ENCODE measurements around the gene ZBTB44. TPM values are rescaled to one million over a fixed set of nuclear protein-coding genes. Genes with fewer than 3 reads are reported as not detected.
"Not testable (repeated sequence)": the region's sequence is repeated elsewhere in the genome, so short reads cannot be mapped to it uniquely, and the experiment has no call there.

The ZBTB44 gene
- total RNA-seq, 1 donor from 2014 or later: 22.5 TPM

DNA sequence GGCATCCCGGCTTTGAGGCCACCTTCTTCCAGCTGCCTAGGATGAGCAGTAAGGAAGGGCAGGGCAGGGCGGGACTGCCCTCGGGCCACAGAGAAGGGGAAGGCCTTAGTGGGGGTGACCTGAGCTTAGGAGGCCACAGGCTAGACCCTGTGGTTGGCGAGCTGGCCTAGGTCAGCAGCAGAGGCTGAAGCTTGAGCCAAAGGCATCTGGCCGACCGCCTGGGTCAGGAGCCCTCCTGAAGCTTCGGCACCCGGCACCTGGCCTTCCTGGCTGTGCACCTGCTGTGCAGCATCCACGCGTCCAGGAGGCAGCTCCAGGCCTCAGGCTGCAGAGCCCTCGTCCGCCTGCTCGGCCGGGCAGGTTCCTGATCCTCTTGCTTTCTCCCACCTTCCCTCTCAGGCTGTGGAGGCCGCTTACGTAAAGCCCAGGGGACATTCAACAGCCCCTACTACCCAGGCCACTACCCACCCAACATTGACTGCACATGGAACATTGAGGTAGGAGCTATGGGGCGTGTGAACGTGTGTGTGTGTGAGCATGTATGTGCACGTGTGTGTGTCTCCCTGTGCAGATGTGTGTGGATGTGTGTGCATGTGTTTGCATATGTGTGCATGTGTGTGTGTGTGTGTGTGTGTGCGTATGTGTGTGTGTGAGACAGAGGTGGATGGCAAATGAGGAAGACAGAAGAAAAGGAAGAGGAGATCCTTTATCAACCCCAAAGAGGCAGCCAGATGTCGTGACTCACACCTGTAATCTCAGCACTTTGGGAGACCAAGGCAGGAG is 120.3 kb downstream of the ZBTB44 start:
- no peak for ATAC-seq

DNA sequence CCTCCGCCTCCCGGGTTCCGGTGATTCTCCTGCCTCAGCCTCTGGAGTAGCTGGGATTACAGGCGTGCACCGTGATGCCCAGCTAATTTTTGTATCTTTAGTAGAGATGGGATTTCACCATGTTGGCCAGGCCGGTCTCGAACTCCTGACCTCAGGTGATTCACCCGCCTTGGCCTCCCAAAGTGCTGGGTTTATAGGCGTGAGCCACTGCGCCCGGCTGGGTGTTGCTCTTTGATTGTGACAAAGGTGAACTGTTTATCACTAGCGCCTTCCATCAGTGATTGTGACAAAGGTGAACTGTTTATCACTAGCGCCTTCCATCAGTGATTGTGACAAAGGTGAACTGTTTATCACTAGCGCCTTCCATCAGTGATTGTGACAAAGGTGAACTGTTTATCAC is 121.2 kb downstream of the ZBTB44 start:
- ATAC-seq: not testable (repeated sequence)

DNA sequence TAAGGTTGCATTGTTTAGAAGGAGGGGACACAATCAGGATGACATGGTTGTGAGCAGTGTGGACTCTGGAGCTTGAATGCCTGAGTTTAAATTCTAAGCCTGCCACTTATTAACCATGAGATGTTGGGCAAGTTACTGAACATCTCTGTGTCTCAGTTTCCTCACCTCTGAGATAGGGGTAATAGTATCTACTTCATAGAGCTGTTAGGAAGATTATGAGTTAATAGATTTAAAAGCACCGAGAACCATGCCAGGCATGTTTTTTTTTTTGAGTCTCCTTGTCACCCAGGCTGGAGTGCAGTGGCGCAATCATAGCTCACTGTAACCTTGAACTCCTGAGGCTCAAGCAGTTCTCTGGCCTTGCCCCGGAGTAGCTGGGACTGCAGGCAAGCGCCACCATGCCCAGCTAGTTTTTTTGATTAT is 121.9 kb downstream of the ZBTB44 start:
- ATAC-seq: no peak

DNA sequence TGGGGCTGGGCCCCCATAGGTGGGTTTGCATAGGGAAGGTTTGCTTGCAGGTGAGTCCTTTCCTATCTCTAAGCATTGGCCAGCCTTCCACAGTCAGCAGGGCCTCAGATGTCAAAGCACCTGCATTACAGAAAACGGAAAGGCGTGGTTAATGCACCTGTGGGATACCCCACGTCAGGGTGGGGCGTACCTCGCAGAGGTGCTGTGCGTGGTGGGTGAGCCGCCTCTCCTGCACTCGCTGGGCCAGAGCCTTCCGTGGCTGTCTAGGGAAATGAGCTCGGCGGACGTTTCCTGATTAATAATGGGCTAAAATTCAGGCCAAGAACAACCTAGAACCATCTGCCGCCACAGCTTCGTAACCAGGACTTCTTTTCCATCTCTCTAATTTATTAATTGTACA is 122.8 kb downstream of the ZBTB44 start:
- no peak for ATAC-seq

DNA sequence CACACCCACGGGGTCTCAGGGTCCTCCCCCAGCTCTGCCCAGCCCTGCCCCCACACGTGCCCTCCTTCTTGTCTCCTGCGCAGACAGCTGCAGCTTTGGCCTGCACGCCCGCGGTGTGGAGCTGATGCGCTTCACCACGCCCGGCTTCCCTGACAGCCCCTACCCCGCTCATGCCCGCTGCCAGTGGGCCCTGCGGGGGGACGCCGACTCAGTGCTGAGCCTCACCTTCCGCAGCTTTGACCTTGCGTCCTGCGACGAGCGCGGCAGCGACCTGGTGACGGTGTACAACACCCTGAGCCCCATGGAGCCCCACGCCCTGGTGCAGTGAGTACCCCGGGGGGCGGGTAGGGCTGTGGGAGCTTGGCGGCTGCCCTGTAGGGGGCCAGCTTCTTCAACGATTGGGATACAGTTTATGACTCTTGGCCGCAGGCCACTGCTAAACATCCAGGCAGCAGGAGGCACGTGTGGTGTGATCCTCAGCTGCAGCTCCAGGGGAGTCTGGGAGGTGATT is 124.3 kb downstream of the ZBTB44 start:
- ATAC-seq: no peak

DNA sequence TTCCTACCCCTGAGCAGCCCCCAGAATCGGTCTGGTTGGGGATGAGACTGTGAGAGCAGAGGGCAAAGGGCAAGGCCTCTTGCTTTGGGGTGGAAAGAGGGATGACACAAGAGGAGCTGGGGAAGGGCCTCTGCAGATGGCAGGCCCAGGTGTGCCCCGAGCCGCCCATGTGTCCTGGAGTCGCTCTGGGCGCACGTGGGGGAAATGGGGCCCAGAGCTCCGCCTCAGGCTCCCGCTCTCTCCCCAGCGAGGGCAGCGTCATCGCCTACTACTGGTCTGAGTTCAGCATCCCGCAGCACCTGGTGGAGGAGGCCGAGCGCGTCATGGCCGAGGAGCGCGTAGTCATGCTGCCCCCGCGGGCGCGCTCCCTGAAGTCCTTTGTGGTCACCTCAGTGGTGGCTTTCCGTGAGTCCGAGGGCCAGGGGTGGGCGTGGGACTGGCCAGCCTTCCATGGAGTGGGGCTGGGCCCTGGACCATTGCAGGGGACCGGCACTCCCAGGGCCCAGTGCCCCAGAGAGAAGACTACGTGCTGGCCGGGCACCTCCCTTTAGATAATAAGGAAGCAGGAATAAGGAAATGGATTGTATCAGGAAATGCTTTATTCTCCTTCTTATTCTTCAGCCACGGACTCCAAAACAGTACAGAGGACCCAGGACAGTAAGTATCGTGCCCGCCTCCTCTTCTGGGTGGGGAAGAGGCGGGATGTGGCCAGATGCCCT is 125.1 kb downstream of the ZBTB44 start:
- ATAC-seq: peak; percentile 45

DNA sequence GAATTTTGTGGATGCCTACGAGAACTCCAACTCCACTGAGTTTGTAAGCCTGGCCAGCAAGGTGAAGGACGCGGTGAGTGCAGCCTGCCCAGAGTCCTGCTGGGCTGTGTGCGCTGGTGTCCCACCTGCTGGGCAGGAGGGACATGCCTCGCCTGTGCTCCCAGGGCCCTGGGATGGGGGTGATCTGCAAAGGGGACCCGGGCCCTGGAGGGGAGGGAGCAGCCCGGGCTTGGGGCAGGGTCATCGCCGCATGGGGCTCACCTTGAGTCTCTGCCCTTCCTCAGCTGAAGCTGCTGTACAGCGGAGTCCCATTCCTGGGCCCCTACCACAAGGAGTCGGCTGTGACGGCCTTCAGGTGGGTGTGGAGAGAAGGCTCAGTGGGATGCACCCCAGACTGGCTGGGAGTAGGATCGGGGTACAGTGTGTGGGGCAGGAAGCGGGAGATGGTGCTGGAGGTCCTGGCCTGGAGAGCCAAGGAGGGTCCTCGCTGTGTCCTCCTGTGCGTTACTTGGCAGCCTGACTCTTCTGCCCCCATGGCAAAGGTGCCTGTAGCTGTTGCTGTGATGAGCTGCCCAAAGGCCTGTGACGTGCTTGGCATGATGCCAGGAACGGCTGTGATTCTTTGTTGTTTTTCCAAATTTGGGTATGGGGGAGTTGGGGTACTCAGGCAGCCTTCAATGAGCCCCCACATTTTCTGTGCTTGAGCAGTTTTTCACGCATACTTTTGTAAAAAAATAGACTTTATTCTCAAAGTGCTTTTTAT is 126.0 kb downstream of the ZBTB44 start:
- ATAC-seq: no peak

DNA sequence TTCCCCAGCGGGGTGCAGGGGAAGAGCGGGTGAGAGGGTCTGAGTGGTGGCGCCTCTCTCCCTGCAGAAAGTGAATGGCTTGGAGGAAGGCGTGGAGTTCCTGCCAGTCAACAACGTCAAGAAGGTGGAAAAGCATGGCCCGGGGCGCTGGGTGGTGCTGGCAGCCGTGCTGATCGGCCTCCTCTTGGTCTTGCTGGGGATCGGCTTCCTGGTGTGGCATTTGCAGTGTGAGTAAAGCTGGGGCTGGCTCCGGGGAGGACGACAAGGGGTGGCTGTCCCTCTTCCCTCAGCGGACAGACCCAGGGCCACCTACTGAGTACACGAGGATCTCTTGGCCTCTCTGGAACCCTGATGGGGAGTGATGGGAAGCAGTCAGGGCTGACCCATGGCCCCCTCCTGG is 126.7 kb downstream of the ZBTB44 start:
- ATAC-seq: peak; percentile 68

DNA sequence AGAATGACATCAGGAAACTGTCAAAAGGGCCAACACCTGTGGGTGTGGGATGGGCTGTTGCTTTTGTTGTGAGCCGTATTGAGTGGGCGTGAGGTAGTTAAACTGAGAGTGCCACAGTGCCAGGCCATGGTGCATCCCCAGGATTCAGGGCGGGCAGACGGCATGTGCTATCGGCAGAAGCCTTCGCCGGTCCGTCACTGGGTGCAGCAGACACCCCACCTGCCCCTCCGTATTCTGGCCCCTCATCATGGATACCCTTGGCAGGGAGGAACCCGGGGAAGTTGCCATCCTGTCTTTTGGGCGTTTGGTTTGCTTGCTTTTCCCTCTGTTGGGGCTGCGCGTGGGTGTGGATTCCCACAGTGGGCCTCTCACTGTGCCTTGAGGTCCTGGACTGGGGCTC is 127.6 kb downstream of the ZBTB44 start:
- ATAC-seq: no peak

DNA sequence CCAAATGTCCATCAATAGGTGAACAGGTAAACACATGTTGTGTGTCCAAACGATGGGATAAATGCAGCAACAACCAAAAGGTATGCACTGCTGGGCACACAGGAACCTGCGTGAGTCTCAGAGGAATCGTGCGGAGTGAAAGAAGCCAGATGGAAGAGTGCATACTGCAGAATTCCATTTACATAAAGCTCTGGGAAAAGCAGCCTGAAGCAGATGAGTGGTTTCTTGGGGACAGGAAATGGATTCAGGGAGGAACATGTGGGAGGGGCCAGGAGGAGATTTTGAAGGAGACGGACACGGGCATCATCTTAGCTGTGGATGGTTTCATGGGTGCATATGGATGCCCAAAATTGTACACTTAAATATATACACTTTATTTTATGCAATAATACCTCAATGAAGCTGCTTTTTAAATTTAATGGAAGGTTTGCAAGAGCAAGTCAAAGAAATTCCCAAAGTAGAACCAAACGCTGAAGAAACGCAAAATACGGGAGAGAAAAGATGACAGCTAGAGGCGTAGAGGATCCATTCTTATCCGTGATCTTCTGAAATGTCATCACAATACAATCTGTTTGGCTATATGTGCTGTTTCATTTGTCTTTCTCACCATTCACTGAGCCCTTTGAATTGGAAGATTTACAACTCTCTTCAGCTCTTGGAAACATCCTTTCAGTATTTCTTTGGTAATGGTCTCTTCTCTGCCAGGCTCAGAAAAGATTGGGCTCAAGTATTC is 130.7 kb downstream of the ZBTB44 start:
- no peak for ATAC-seq

DNA sequence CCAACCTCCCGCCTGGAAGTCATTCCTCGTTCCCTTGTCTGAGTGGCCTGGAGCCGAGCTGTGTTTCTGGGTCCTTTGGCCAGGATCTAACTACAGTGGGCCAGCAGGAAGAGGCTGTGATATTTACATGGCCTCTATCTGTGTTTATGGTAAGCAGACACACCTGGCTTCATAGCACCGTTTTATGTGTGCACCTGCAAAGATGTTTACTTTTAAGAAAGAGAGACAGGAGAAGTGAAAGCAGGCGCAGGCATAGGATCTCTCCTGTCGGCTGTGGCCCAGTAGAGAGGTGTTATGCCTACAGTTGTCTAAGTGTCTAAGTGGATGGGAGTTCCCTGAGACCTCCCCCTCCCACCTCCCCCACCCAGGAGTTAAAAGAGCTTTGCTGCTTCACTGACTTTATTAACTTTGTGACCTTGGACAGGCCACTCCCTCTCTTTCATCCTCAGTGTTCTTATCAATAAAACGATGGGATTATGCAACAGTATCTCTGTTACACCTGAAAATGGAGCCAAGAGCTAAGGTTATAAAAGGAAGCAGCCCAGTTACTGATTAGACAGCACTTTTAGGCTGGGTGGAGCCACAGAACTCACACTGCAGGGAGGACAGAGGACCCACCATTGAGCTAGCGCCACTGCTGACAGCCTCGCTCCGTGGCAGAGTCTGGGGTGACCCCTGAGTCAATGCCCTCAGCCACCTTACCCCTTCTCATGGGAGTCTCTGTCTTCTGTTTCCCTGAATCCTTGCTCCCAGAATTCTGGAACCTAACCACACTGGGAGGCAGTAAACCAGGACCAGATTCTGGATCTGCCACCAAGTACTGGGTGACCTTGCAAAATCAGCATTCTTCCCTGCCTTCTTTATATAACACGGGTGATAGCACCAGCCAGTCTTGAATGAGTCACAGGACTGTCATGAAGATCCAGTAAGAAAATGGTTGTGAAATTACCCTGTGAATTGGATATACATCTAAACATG is 133.1 kb downstream of the ZBTB44 start:
- ATAC-seq: peak; percentile 76

DNA sequence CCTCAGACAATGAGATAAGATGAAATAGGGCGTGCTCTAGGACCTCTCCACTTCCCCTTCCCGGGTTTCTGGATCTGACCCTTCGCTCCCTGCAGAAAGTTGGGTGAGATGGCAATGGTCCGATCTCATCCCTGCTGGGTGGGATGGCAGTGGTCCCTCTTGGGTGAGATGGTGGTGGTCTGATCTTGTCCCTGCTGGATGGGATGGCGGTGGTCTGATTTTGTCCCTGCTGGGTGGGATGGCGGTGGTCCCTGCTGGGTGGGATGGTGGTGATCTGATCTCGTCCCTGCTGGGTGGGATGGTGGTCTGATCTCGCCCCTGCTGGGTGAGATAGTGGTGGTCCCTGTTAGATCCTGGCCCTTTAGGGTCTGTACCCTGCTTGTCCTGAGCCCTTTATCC is 133.8 kb downstream of the ZBTB44 start:
- ATAC-seq: peak; percentile 1

DNA sequence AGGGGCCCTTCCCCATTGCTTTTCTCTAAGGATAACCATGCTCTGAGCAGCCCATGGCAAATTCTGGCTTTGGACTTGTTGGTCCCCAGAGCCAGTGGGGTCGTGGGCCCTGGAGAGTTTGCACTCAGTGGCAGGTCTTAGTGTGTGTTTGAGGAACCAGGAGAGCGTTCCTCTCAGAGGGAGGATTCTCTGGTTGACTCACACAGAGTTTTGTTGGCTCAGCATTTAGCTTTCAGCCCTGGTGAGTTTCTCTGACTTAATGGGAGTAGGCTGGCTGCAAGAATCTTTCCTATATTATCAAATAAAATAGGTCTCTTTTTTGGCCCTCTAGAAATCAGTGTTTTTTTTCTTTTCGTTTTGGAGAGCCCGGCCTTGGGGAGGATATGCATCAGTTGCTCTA is 134.2 kb downstream of the ZBTB44 start:
- peak; percentile 74 for ATAC-seq

DNA sequence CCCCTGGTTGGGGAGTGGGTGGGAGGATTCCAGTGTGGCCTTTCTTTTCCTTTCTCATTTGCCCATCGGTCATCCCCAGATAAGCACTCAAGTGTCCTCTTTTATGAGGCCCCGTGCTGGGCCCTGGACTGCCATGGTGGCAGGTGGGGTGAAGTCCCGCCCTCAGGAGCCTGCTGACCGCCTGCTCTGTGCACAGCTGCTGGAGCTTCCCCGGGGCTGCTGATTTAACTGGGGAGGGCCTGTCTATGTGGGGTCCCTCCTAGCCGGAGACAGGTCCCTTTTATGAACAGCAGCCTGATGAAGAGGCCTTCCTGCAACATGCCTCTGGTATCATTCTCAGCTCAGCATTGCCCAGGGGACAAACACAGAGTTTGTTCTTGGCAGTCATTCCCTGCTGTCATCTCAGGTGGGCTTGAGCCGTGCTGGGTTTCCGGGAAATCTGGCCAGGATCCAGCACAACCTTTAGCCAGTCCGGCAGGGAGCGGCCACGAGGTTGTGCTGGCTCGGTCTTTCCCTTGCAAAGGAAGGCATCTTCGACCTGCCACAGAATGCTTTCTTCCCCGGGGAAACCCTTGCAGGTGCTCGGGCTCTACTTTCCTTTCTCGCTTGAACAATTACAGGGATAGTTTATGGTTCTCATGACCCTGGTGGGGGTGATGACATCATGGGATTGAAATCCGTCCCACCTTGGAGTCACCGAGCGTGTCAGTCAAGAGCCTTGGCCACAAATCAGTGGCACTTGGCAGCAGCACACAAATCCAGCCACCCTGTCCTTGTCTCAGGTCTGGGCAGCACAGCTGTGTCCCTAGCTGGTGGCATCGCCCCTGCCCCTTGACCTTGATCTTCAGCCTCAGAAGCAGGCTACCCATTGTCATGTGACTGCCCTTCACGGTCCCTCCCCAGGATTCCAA is 135.1 kb downstream of the ZBTB44 start:
- no peak for ATAC-seq

DNA sequence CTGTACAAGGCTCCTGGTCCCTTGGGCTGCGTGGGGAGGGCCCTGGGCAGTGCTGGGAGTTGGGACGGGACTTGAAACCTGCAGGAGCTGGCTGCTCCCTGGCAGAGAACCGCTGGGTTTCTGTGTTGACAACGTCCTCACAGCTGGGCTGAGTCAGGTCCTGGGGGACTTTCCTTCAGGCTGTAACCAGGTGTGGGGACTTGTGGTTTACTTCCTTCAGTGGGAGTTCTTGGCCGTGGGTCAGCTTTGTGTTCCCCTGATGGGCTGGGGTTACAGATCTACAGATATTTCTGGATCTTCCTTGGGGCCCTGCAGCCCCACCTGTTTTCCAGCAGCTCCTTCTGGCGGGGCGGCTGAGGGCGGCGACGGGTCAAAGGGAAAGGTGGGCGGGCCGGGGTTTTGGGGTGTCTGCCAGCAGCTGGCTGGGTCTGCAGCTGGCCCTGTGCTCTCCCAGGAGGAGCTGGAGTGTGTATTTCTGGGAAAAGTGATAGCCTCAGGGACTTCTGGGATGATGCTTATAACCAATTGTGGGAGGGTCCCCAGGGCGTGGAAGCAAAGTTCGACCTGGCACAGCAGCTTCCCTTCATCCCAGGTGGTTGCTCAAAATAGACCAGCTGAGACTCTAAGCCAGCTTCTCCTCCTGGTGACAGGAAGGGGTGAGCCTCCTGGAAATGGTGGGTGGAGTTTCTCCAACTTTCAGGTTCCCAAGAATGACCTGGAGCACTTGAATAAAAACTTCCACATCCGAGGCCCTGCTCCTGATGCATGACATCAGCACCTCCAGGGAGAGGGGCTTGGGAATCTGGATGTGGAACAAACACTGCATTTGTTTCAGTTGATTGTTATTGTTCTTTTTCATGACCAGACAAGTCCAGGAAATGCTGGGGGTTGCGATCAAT is 136.0 kb downstream of the ZBTB44 start:
- ATAC-seq: peak; percentile 31

DNA sequence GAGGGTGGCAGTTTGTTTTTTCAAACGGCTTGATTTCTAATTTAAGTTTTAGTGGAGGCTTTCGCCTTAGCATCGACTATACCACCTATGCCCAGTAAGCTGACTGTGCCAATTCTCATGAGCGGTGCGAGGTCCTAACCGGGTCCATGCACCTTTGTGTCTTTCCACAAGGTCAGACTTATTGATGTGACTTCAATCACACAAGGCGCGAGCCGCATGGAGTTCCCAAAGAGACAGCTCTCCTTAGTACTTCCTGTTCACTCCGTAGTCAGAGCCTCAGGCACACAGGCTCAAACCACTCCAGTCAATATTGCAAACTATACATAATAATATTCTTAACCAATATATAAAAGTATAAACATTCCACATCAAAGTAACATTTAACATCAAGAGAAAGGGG is 136.9 kb downstream of the ZBTB44 start:
- no peak for ATAC-seq
